Kidney (tissue), 14 donors: ENCODE data around the gene PALLD. TPM values are rescaled to one million over a fixed set of nuclear protein-coding genes. Genes with fewer than 3 reads are reported as not detected.

Source experiments
- DNase-seq, 5 donors: peaks; one replicate each; pipeline ENCODE4 v3.0.0-alpha.2; 2013 to 2020
- FAIRE-seq: peaks from 2 replicates; lab custom pipeline; 2012; peaks lifted over from hg19 to GRCh38; lab: Jason Lieb, UNC
- H3K27ac ChIP-seq, 2 donors: one replicate each; pipeline ENCODE4 v1.7.0; 2013; ENCODE audit warnings: low read depth in 2 of 2, low read length in 2 of 2, inconsistent platforms in 1 of 2
- H3K27me3 ChIP-seq: one replicate; pipeline ENCODE4 v1.7.1; 2013; ENCODE audit warnings: low read length, inconsistent platforms; ENCODE audit not compliant: control insufficient read depth, insufficient read depth
- H3K36me3 ChIP-seq, 3 donors: one replicate each; pipeline versions ENCODE4 v1.7.0 to v1.7.1; 2013; ENCODE audit warnings: low read length in 3 of 3, control low read depth in 1 of 3, inconsistent platforms in 1 of 3; ENCODE audit not compliant: insufficient read depth in 3 of 3, control insufficient read depth in 2 of 3
- H3K4me1 ChIP-seq, 3 donors: one replicate each; pipeline versions ENCODE4 v1.7.0 to v1.7.1; 2013; ENCODE audit warnings: low read length in 3 of 3, inconsistent platforms in 1 of 3, low read depth in 1 of 3; ENCODE audit not compliant: control insufficient read depth in 2 of 3, insufficient read depth in 2 of 3
- H3K4me3 ChIP-seq, 3 donors: one replicate each; pipeline versions ENCODE4 v1.7.0 to v1.8.1; 2013; ENCODE audit warnings: low read length in 3 of 3, control low read depth in 1 of 3, inconsistent platforms in 1 of 3
- H3K9ac ChIP-seq, 3 donors: one replicate each; pipeline versions ENCODE4 v1.7.0 to v1.7.1; 2013; ENCODE audit warnings: low read length in 3 of 3, control low read depth in 1 of 3, inconsistent platforms in 1 of 3
- H3K9me3 ChIP-seq, 3 donors: one replicate each; pipeline versions ENCODE4 v1.7.0 to v1.7.1; 2013; ENCODE audit warnings: low read length in 3 of 3, control low read depth in 1 of 3, inconsistent platforms in 1 of 3; ENCODE audit not compliant: control insufficient read depth in 2 of 3, insufficient read depth in 1 of 3
- CTCF ChIP-seq: IDR thresholded peaks from 3 replicates; pipeline ENCODE4 v1.5.1; 2012; ENCODE audit warnings: mild to moderate bottlenecking, moderate library complexity, borderline replicate concordance; ENCODE audit not compliant: insufficient read depth; ENCODE audit errors: extremely low read depth
- intact Hi-C: fragments of 100-400 bp; cut with DNase I; formaldehyde crosslinking; loops from one replicate; pipeline ENCODE4 v1.11.1; 2022
- polyA plus RNA-seq: library from polyadenylated mRNA; stranded (reverse); fragments of 350-450 nt; fragmentation: Illumina TruSeq; extraction: RNeasy Lipid Tissue Mini Kit (QIAGEN cat#74804); gene quantifications from one replicate; pipeline ENCODE4 v1.2.3, GENCODE V29; 2014; ENCODE audit warnings: low read depth, low replicate concordance; ENCODE audit not compliant: insufficient read depth
- total RNA-seq: library from RNA; stranded (reverse); fragmentation: NEBNext Ultra II Directional; extraction: Animal tissue kit (Norgen Biotek cat#: 25700); gene quantifications from one replicate; pipeline ENCODE4 v1.2.1, GENCODE V29; 2021
- donor health status: control.
- donor health status: control.
- donor health status: control.
- donor health status: control.
- donor health status: control.
- donor health status: DM: yes; HTN: yes; CAD: no.
- donor health status: Normal renal cell carcinoma (clear cell type).

PALLD gene
- total and polyA plus RNA-seq, 2 donors from 2014 or later = 43.4 to 120 TPM

DNA sequence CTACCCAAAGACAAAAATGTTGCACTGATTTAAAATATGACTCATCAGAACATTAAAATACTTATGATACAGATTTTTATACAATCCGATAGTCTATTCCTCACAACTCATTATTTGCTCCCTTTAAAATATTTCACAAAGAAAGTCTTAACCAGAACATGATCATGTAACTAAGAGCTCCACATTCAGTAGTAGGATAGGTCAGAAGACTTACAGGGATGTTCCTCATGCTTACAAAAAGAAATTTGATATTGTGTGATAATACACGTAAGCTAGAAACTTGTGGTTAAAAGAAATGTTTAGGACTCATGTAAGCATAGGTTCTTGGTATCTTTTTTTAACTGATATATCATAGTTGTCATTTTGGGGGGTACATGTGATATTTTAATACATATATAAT is 235.9 kb downstream of the PALLD start:
- Histone ChIP-seq H3K4me1 (peaks cover 0 to 10% (median 6%) of the 10 kb centered on the region in 3 donors), H3K27me3 (no peaks in the 10 kb centered on the region), H3K36me3 (no peaks in the 10 kb centered on the region), H3K9ac (no peak overlapping the region), H3K4me3 (no peak overlapping the region), H3K27ac (no peak overlapping the region), H3K9me3 (no peaks in the 10 kb centered on the region)
- FAIRE-seq = no peak
- no peak for TF ChIP-seq CTCF
- no peak for DNase-seq
- intact Hi-C loops = no loop called here

- Histone ChIP-seq H3K27ac (peak overlapping the region; percentile 35 to 78), H3K4me3 (peak overlapping the region in 1 of 3 donors; percentile 21), H3K9me3 (no peaks in the 10 kb centered on the region), H3K4me1 (peaks cover 0 to 10% (median 6%) of the 10 kb centered on the region in 3 donors), H3K27me3 (no peaks in the 10 kb centered on the region), H3K36me3 (no peaks in the 10 kb centered on the region), H3K9ac (peak overlapping the region in 1 of 3 donors; percentile 43)
- no peak for TF ChIP-seq CTCF
- no peak for DNase-seq
- no peak for FAIRE-seq
- intact Hi-C loops = no loop called here
These were observed 238.1 kb downstream of the PALLD start for GRCh38 chr4:168734703-168735678.

DNA sequence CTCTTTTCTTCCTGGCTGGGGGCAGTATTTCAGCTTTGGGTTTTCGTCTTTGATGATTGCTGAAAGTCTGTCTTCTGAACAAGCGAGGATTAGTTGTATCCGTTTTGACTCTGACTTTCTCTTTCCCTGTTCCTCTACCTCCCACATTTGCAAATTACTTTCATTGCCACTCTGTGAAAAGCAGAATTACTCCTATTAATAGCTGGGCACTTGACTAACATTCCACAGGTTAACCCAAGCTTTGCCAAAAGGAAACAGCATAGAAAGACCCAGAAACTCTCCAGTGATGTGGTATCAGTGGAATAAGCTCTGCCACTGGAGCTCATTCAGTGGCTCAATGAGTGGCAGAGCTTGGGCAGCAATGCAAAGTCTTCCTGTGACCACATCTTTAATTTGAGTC is 238.9 kb downstream of the PALLD start:
- peak overlapping the region in 1 of 2 donors; percentile 78 for H3K27ac ChIP-seq
- no peak for TF ChIP-seq CTCF
- no peaks in the 10 kb centered on the region for H3K27me3 ChIP-seq
- FAIRE-seq = no peak
- H3K36me3 ChIP-seq = no peaks in the 10 kb centered on the region
- intact Hi-C loops = no loop called here
- DNase-seq = peak in 2 of 5 donors; percentile 49 to 65
- peak overlapping the region in 1 of 3 donors; percentile 43 for H3K9ac ChIP-seq
- peaks cover 0 to 10% (median 6%) of the 10 kb centered on the region in 3 donors for H3K4me1 ChIP-seq
- H3K4me3 ChIP-seq = peak overlapping the region in 2 of 3 donors; percentile 21 to 51
- H3K9me3 ChIP-seq = no peaks in the 10 kb centered on the region
